HS-27A (cell line): ENCODE measurements around the gene SLC25A28.

ENCODE experiments used
- DNase-seq: peaks from one replicate; pipeline ENCODE4 v3.0.0-alpha.2; 2012; ENCODE audit warnings: low read depth, missing footprints

Gene SLC25A28, protein sequence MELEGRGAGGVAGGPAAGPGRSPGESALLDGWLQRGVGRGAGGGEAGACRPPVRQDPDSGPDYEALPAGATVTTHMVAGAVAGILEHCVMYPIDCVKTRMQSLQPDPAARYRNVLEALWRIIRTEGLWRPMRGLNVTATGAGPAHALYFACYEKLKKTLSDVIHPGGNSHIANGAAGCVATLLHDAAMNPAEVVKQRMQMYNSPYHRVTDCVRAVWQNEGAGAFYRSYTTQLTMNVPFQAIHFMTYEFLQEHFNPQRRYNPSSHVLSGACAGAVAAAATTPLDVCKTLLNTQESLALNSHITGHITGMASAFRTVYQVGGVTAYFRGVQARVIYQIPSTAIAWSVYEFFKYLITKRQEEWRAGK

DNA sequence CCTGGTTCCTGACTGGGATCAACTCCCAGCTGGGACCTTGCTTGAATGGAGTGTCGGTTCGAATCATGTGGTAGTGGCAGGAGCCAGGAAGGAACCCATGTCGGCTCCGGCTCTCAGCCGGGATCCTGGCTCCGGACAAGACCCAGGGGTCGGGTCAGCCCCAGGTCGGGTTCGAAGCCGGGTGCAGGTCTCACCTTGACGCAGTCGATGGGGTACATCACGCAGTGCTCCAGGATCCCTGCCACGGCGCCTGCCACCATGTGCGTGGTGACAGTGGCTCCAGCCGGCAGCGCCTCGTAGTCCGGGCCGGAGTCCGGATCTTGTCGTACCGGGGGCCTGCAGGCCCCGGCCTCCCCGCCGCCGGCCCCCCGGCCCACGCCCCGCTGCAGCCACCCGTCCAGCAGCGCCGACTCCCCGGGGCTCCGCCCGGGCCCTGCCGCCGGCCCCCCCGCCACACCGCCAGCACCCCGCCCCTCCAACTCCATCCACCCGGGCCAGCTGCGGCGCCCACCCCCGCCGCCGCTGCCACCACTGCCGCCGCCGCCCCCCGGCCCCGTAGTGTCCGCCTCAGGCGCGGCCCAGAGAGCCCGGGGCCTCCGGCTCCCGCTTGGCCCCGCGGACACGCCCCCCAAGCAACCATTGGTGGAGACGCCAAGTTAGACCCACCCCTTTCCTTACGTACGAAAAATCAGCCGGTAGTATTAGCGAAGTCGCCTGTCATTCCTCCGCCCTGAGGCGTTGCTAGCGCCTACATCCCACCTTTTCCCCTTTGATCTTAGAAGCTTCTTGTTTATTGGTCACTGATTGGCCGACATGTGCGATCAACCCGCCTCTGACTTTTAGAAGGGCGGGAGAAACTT lies at the start of gene SLC25A28:
Gene SLC25A28, minus strand, starts transcription at position 589 of the 860 bp plus-strand sequence. Its CDS starts 104 bp downstream, at position 485.
- no peak for DNase-seq

DNA sequence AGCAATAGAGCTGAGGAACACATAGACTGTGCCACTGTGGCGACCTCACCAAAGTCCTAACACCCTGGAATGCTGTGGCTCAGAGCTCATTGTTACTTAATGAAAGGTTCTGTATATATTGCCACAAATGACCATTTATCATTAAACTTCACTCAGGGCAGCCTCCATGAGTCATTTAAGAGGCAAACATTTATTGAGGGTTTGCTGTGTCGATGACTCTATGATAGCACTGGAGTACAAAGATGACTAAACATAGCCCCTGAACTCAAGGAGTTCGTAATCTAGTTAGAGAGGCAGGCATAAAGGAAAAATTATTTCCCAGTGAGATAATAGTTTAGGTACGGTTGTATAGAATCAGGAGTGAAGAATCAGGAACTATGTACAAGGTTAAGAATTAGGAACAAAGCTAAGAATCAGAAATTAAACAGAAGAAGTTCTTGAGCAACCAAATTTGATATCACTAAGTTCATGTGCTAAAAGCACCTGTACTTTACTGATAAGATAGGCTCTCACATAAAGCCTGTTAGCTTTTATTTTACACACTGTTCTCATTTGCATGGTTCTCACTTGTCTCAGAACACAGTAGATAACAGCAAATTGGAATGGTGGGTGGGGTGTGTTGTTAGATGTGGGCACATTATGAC lies 47.0 kb upstream of the SLC25A28 start:
- DNase-seq: no peak

DNA sequence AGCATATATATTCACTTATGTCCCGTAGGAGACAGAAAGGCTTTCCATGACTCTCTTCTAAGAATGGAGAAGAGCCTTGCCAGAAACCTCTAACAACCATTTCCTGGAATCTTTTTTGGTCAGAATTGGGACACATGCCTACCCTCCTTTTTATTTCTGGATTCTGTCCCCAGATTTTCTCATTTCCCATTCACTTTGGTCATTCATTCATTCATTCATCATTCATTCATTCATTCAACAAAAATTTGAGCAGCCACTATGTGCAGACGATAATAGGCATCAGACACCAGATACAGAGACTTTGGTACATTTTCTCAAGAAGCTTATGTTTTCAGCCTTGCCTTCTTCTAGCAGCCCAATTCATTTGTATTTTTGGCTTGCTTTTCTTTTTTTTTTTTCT lies 45.1 kb upstream of the SLC25A28 start:
- no peak for DNase-seq

DNA sequence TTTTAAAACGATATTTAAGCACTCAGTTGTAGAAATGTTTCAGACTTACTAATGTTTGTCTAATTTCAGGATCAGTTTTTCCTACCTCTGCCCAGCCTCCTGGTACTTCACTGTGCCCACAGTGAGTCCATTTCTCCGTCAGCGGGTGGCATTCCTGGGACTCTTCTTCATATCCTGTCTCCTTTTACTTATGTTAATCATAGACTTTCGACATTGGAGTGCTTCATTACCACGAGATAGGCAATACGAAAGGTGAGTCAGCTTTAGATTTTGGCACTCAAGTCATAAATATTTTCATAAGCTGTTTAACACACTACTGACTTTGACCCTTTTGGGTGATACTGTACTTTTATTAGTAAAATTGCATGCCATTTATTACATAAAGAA lies 41.1 kb upstream of the SLC25A28 start:
- no peak for DNase-seq

DNA sequence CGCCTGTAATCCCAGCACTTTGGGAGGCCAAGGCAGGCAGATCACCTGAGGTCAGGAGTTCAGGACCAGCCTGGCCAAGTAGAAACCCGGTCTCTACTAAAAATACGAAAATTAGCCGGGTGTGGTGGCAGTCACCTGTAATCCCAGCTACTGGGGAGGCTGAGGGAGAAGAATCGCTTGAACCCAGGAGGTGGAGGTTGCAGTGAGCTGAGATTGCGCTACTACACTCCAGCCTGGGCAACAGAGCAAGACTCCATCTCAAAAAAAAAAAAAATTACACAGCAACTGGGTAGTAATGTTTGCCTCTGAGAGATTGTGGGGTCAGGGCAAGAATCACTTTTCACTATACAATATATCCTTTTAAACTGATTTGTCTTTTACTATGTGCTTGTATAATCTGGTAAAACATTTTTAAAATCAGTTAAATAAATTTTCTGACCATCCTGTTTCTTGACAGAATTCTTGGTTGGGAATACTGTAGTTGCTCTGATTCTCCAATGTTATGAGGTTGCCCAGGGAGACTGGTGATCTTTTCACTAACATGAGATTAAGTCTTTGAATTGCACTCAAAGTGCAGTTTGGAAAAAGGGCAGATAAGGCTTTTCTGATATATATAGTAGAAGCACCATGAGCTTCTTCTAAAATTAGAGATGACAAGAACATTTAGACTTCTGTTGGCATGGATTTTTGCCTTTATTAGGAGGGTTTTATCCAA lies 40.6 kb upstream of the SLC25A28 start:
- no peak for DNase-seq

DNA sequence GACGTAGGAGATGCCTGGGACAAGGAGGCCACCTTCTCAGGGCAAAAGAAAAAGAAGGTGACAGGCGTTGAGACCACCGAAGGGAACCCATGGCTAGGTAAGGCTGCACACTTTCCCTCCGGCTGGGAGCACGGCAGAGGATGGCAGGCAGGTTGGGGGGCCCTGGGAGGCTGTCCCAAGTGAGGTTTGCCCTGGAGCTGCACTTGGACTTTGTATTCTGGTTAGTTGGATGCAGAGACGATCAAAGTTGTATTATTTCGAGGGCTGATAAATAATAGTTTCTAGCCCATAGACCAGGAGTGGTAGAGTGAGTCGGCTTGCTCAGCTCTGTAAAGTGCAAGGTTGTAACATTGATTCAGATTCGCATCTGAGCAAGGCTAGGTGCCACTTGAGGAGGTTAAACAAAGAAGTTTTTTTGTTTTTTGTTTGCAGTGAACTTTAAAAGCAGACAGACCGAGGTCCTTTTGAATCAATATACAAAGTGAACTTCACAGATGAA lies 39.7 kb upstream of the SLC25A28 start:
- no peak for DNase-seq

DNA sequence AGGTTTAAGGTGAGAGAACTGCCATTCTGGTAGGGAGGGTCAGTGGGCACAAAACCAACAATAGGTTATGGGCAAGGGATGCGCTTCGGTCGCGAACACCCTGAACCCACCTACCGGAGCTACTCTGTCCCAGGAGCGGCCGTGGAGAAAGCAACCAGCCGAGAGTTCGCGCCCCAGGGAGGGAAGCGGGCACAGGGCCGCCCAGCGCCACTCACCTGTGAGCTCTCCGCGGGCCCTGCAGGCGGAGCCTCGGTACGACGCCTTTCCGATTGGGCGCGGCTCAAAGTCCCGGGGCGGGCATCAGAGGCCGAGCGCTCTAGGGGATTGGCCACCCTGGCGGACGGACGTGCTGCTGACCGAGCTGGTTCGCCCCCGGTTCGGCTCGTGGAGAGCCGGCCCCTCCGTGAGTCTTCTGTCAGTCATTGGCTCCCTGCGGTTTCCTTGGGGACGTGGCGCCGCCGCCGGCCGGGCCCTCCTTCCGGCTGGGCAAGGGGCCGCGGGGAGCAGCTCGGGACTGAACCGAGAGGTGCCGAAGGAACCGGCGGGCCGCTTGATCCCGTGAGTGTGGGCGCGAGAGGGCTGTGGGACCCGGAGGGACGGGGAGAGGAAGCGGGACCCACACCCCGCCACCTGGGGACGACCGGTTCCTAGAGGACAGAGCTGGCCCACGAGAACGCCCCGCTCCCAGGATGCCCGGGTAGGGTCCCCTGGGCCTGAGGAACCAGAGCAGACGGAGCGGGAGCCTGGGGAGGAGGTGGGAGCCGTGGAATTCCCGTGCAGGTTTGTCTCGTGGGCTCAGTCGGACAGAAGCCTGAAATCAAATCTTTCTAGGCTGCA lies 39.0 kb upstream of the SLC25A28 start, which contains the start of gene ENTPD7:
Gene ENTPD7, plus strand, starts transcription at position 479 of the 837 bp plus-strand sequence. CDS start 448 bp downstream, outside the sequence.
- DNase-seq: peak; percentile 55

DNA sequence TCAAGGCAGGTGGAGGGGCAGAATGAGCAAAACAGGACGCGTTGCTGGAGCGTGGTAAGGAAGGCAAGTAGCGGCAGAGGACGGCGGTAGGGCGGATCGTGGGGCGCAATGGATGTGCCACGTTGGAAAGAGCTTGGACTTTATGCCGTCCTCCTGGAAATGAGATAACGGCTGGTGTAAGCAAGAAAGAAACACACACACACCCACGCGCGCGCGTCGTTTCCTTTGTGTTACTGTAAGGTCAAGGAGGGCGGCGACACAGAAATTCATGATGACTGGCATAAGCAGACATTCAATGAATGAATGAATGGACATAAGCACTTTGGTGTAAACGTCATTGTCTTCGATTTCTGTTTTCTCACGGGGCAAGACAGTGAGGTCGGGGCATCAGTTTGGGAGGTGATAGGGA lies 38.4 kb upstream of the SLC25A28 start:
- DNase-seq: no peak

DNA sequence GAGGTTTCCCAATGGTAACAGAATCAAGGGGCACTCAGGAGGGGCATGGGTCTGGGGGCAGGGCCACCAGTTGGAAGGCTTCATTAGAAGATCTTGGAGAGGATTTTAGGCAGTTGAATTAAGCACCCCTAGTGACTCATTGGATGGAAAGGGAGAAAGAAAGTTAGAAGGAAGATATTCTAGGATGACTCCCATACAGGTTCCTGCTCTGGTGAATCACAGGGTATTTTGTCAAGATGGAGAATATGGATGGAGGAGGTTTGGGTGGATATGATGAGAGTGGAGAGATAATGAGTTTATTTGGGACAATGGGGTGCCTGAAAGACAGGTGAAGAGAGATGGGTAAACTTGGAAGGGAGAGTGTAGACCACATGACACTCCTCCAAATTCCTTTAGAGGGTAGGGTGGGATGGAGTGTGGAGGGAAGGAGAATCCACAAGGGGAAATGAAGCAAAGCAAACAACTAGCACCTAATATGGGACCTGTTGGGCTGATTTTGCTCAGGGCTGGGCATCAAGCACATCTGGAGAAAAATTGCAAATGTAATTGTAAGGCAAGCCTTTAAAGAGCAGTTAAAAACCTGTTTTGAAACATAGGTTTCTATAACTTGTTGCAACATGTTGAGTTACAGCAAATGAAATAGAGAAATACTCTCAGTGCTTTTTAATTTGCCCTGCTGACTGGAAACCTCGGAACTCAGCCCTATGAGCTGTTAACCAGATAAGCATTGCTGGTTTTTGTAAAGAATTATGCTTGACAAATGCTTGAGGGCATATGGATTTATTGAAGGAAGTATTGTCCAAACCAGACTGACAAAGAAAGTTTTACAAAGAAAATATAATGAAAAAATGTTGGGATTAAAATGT lies 36.2 kb upstream of the SLC25A28 start:
- DNase-seq: no peak

DNA sequence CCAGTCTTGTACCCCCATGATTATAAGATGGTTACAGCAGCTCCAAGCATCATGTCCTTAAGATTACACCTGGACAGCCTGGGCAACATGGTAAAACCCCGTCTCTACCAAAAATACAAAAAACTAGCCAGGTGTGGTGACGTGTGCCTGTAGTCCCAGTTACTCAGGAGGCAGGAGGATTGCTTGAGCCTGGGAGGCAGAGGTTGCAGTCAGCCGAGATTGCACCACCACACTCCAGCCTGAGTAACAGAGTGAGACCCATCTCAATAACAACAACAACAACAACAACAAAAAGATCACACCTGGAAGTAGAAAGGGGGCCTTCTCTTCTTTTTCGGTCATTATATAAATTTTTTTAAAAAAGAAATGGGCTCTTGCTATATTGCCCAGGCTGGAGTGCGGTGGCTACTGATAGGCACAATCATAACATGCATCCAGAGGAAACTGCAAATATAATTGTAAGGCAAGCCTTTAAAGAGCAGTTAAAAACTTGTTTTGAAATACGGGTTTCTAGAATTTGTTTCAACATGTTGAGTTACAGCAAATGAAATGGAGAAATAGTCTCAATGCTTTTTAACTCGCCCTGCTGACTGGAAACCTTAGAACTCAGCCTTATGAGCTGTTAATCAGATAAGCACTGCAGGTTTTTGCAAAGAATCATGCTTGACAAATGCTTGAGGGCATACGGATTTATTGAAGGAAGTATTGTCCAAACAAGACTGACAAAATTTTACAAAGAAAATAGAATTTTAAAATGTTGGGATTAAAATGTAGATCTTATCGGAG lies 34.3 kb upstream of the SLC25A28 start:
- DNase-seq: no peak

DNA sequence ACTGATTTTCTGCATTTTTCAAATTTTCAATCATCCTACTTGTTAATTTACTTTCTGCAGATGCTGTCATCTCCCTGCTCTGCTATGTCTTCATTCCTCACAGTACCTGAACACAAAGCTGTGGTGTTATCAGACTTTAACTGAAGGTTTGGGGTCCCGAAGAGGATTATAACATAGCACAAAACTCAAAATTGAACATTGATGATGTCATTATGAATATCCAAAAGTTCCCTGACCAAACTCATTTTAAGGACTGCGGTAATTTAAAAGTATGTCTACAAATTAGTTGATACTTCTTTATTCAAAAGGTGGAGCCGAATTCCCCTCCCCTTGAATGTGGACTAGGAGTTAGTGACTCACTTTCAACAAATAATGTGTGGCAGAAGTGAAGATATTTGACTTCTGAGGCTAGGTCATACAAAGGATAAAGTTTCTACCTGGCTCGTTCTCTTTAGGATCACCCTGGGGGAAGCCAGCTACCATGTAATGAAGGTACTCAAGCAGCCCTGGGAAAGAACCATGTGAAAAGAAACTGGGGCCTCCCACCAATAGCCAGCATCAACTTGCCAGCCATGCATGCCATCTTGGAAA lies 32.7 kb upstream of the SLC25A28 start:
- DNase-seq: no peak

DNA sequence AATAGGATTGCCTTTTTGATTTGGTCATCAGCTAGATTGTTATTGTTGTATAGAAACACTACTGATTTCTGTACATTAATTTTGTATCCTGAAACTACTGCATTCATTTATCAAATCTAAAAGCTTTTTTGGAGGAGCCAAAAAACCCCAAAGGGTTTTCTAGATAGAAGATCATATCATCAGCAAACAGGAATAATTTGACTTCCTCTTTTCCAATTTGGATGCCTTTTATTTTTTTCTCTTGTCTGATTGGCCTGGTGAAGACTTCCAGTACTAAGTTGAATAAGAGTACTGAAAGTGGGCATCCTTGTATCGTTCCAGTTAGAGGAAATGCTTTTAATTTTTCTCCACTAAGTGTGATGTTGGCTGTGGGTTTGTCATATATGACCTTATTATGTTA lies 28.5 kb upstream of the SLC25A28 start:
- DNase-seq: no peak

DNA sequence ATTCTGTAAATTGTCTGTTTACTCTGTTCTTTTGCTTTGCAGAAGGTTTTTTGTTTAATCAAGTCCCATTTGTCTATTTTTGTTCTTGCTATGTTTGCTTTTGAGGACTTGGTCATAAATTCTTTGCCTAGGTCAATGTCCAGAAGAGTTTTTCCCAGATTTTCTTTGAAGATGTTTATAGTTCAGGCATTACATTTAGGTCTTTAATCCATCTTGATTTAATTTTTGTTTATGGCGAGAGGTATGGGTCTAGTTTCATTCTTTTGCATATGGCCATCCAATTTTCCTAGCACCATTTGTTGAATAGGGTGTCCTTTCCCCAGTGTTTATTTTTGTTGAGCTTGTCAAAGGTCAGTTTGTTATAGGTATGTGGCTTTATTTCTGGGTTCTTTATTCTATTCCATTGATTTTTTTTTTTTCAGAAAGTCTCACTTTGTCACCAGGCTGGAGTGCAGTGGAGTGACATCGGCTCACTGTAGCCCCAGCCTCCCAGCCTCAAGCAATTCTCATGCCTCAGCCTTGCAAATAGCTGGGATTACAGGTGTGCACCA lies 27.4 kb upstream of the SLC25A28 start:
- no peak for DNase-seq

DNA sequence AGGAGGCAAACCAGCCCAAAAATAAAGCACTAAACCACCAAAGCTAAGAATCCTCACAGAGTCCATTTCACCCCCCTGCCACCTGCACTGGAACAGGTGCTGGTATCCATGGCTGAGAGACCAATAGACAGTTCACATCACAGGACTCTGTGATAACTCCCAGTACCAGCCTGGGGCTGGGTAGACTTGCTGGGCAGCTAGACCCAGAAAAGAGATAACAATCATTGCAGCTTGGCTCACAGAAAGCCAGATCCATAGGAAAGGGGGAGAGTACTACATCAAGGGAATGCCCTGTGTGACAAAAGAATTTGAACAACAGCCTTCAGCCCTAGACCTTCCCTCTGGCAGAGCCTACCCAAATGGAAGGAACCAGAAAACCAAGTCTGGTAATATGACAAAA lies 13.6 kb upstream of the SLC25A28 start:
- no peak for DNase-seq

DNA sequence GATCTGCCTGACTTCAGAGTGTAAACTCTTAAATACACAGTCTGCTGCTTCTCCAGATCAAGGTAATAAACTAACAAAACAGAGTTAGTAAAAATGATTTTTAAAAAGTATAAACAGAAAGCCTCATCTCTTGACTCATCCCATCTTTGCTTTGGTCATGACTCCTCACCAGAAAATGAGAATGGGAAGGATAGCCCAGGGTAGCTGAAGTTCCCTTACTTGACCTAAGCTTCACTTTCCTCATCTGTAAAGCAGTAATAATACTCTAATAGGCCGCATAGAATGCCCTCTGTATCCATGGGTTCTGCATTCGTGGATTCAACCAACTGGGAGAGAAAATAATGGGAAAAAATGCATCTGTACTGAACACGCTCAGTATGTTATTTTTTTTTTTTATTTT lies 11.3 kb upstream of the SLC25A28 start:
- DNase-seq: no peak

DNA sequence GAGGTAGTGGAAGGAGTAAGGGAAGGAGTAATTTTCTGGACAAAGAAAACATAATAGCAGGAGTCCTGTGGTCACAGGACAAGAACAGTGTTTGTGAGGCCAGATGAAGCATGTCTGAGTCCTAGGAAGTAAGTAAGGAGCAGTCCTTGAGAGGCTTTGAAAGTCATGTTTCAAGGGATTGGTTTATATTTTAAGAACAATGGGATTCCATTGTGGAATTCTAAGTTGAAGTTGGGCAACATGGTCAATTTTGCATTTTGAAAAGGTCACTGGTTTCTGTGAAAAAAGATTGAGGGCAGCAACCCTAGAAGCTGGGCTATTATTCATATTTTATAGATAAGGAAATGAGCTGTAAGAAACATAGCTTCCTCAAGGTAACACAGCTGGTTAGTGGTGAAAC lies 10.8 kb upstream of the SLC25A28 start:
- DNase-seq: no peak

DNA sequence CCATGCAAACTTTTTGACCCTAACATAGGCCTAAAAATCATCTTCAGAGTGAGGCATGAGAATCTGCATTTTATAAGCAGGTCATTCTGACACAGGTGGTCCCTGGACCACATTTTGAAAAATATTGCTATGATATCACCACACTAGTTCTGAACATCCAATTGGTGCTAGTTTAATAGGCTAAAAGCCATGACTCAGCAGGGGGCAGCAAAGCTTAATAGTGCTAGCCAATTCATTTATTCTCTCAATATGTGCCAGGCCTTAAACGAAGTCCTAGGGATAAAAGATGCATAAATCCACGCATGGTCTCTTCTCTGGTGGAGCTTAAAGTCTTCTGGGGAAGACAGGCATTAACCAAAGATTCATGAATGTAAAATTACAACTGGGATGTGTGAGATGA lies 10.2 kb upstream of the SLC25A28 start:
- no peak for DNase-seq

DNA sequence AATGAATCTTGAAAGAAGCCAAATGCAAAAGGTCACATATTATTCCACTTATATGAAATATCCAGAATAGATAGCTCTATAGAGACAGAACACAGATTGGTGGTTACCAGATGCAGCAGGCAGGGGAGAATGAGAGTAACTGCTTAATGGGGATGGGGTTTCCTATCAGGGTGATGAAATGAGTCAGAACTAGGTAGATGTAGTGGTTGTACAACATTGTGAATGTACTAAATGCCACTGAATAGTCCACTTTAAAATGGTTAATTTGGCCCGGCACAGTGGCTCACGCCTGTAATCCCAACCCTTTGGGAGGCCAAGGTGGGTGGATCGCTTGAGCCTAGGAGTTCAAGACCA lies 9.4 kb upstream of the SLC25A28 start:
- no peak for DNase-seq
